ENCODE data around the gene NUP188. TPM values are rescaled to one million over a fixed set of nuclear protein-coding genes. Genes with fewer than 3 reads are reported as not detected.

NUP188 gene
- total and polyA plus RNA-seq, 2 of the 4 experiments (the other 2 are of a cell fraction), result 53.0 to 59.1 TPM

GRCh38 chr9:128901822-128902221, 45.7 kb upstream of the NUP188 start:
- Histone ChIP-seq H3K27me3 (ENCODE audit: control insufficient read depth, insufficient read depth, low read length) (no peaks in the 10 kb centered on the region), H3K4ac (ENCODE audit: low read depth, low read length) (no peak overlapping the region), H2AFZ (replicated peaks; ENCODE audit: low read length, poor library complexity) (no peak overlapping the region), H2BK5ac (ENCODE audit: low read depth, low read length, poor library complexity, severe bottlenecking) (no peak overlapping the region), H3K23ac (ENCODE audit: low read depth, low read length) (no peak overlapping the region), H3K79me1 (ENCODE audit: low read depth in 1 of 2, low read length in 2 of 2) (peaks cover 24 to 79% of the 10 kb centered on the region in 2 experiments; a peak in 3 of 4 replicates), H2AK5ac (ENCODE audit: low read depth, low read length) (no peak overlapping the region), H2BK120ac (ENCODE audit: low read depth, low read length) (no peak overlapping the region), H3K9ac (ENCODE audit: low read depth, low read length) (no peak overlapping the region), H2BK15ac (ENCODE audit: low read depth, low read length) (no peak overlapping the region), H3K4me2 (ENCODE audit: low read depth, low read length) (no peak overlapping the region), H4K5ac (ENCODE audit: low read depth, low read length) (no peak overlapping the region), H3K18ac (ENCODE audit: low read depth, low read length) (no peak overlapping the region), H3K56ac (ENCODE audit: extremely low read depth, insufficient read depth, low read length) (no peak overlapping the region), H3K14ac (replicated peaks; ENCODE audit: low read depth, low read length) (no peak overlapping the region), H3K4me1 (ENCODE audit: control insufficient read depth, insufficient read depth, low read length) (peaks cover 4% of the 10 kb centered on the region), H2BK20ac (ENCODE audit: low read depth, low read length) (no peak overlapping the region), H3K36me3 (ENCODE audit: control insufficient read depth, insufficient read depth, low read length) (peaks cover 21% of the 10 kb centered on the region), H4K91ac (ENCODE audit: insufficient read depth, low read depth, low read length) (no peak overlapping the region), H3K4me3 (ENCODE audit: insufficient read depth, low read depth, low read length) (no peak overlapping the region), H3K27ac (ENCODE audit: insufficient read depth, low read length) (no peak overlapping the region), H4K8ac (ENCODE audit: low read depth in 2 of 2, low read length in 2 of 2) (no peak overlapping the region), H3K9me1 (ENCODE audit: insufficient read depth, low read length) (peaks cover 18% of the 10 kb centered on the region), H2AK9ac (replicated peaks; ENCODE audit: low read depth, low read length, poor library complexity) (no peak overlapping the region), H3K9me3 (ENCODE audit: control insufficient read depth, insufficient read depth, low read length) (no peaks in the 10 kb centered on the region), H4K20me1 (ENCODE audit: insufficient read depth, low read length) (peaks cover 16% of the 10 kb centered on the region)
- ChIA-PET CTCF (no interaction called here), POLR2A (ENCODE audit: unreplicated experiment) (no interaction called here)
- TF ChIP-seq, protein P1, sequence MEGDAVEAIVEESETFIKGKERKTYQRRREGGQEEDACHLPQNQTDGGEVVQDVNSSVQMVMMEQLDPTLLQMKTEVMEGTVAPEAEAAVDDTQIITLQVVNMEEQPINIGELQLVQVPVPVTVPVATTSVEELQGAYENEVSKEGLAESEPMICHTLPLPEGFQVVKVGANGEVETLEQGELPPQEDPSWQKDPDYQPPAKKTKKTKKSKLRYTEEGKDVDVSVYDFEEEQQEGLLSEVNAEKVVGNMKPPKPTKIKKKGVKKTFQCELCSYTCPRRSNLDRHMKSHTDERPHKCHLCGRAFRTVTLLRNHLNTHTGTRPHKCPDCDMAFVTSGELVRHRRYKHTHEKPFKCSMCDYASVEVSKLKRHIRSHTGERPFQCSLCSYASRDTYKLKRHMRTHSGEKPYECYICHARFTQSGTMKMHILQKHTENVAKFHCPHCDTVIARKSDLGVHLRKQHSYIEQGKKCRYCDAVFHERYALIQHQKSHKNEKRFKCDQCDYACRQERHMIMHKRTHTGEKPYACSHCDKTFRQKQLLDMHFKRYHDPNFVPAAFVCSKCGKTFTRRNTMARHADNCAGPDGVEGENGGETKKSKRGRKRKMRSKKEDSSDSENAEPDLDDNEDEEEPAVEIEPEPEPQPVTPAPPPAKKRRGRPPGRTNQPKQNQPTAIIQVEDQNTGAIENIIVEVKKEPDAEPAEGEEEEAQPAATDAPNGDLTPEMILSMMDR (conservative IDR thresholded peaks at IDR 0.05; ENCODE audit: low read depth, low read length), result no peak
- TF ChIP-seq FOS (IDR thresholded peaks at IDR 0.05; ENCODE audit: low read depth, low read length) (no peak), RFX5 (IDR thresholded peaks at IDR 0.05; ENCODE audit: low read depth, low read length) (no peak), CEBPB (IDR thresholded peaks at IDR 0.05; ENCODE audit: low read depth, low read length) (no peak), SMC3 (IDR thresholded peaks at IDR 0.05; ENCODE audit: low read depth, low read length) (no peak), RAD21 (IDR thresholded peaks at IDR 0.05; ENCODE audit: low read length) (no peak), NFE2L2 (IDR thresholded peaks at IDR 0.05; ENCODE audit: low read depth, low read length) (no peak), USF2 (IDR thresholded peaks at IDR 0.05; ENCODE audit: low read depth, low read length) (no peak), MXI1 (IDR thresholded peaks at IDR 0.05; ENCODE audit: borderline replicate concordance, low read depth, low read length) (no peak)
- no TSS peak for BruUV-seq (replicated peaks)
- DNase-seq (no peak), ATAC-seq (ENCODE audit: low read depth) (no peak)
- WGBS, 2 experiments (ENCODE audit: extremely low coverage in 2 of 2, insufficient read length in 1 of 2), result 90% methylated on average over 2 of the region's 5 CpGs; no CpG with 5 or more reads in 1 of the 2 experiments
- dilution Hi-C loops (cut with HindIII; ENCODE audit: low sequenced_read_pairs, unreplicated experiment), result no loop called here
- in situ Hi-C loops (cut with MboI; ENCODE audit: low sequenced_read_pairs), result no loop called here
- intact Hi-C loops (cut with micrococcal nuclease), result no loop called here
